Right atrium auricular region (tissue), 2 donors: ENCODE data around the gene GCDH. TPM values are rescaled to one million over a fixed set of nuclear protein-coding genes. Genes with fewer than 3 reads are reported as not detected.

Source experiments
- DNase-seq: peaks from one replicate; pipeline ENCODE4 v3.0.0-alpha.2; 2019; ENCODE audit warnings: low spot score
- H3K27ac ChIP-seq, 2 donors: fragments of 200-600 bp; sonication (generic); 1 replicate in 1 of 2; 2 replicates in 1 of 2; pipeline ENCODE4 v1.5.1; 2016 to 2019
- H3K27me3 ChIP-seq, 2 donors: fragments of 200-600 bp; sonication (generic); one replicate each; pipeline versions ENCODE4 v1.5.1 to v1.6.0; 2017 to 2019
- H3K36me3 ChIP-seq: fragments of 200-600 bp; sonication (generic); one replicate; pipeline ENCODE4 v1.5.1; 2016
- H3K4me1 ChIP-seq, 2 donors: fragments of 200-600 bp; sonication (generic); one replicate each; pipeline versions ENCODE4 v1.5.1 to v1.6.0; 2017 to 2019
- H3K4me3 ChIP-seq, 2 donors: fragments of 200-600 bp; sonication (generic); 1 replicate in 1 of 2; 2 replicates in 1 of 2; pipeline ENCODE4 v1.5.1; 2017 to 2019; ENCODE audit warnings: mild to moderate bottlenecking in 1 of 2, moderate library complexity in 1 of 2
- H3K9me3 ChIP-seq, 2 donors: fragments of 200-600 bp; sonication (generic); one replicate each; pipeline ENCODE4 v1.5.1; 2019
- total RNA-seq, 2 donors: library from RNA; depleted of rRNA; stranded (reverse); fragments of >200 nt; gene quantifications; one replicate each; pipeline ENCODE4 v1.1.0, GENCODE V29; 2016
- TF ChIP-seq, protein P1 (sequence below), 2 donors: fragments of 200-600 bp; sonication (generic); IDR thresholded peaks; one replicate each; pipeline ENCODE4 v1.5.1; 2019; ENCODE audit warnings: antibody characterized with exemption in 2 of 2

The GCDH gene
- total RNA-seq, 2 donors from 2014 or later = 28.4 to 58.3 TPM

DNA sequence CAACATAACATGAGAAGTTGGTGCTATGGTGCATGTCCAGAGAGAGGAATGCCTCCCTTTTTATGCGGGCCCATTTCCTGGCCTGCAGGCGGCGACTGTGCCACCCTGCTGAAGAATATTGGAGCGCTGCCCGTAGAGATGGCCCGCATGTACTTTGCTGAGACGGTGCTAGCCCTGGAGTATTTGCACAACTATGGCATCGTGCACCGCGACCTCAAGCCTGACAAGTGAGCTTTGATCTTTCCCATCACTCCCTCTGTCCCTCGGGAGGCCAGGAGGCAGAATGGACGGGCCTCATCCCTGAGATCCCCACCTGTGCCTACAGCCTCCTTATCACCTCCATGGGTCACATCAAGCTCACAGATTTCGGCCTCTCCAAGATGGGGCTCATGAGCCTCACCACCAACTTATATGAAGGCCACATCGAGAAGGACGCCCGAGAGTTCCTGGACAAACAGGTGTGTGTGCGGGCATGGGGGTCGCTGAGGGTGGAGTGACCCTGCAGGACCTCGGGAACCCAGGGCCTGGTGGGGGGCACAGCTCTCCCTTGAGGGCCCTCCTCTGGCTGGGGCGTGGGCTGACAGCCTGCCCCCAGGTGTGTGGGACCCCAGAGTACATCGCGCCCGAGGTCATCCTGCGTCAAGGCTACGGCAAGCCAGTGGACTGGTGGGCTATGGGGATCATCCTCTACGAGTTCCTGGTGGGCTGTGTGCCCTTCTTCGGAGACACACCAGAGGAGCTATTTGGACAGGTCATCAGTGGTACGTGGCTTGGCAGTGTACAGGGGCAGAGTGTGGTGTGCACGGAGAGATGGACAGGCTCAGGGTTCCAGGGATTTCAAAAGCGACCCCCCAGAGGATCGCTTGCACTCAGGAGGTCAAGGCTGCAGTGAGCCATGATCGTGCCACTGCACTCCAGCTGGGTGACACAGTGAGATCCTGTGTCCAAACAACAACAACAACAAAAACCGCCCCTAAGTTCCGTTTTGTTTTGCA lies 25.9 kb upstream of the GCDH start:
- Histone ChIP-seq H3K4me3 (no peak overlapping the region), H3K27ac (no peak overlapping the region), H3K9me3 (no peaks in the 10 kb centered on the region), H3K36me3 (no peaks in the 10 kb centered on the region), H3K27me3 (no peaks in the 10 kb centered on the region), H3K4me1 (peaks cover 0 to 6% of the 10 kb centered on the region in 2 donors)
- TF ChIP-seq, protein P1, sequence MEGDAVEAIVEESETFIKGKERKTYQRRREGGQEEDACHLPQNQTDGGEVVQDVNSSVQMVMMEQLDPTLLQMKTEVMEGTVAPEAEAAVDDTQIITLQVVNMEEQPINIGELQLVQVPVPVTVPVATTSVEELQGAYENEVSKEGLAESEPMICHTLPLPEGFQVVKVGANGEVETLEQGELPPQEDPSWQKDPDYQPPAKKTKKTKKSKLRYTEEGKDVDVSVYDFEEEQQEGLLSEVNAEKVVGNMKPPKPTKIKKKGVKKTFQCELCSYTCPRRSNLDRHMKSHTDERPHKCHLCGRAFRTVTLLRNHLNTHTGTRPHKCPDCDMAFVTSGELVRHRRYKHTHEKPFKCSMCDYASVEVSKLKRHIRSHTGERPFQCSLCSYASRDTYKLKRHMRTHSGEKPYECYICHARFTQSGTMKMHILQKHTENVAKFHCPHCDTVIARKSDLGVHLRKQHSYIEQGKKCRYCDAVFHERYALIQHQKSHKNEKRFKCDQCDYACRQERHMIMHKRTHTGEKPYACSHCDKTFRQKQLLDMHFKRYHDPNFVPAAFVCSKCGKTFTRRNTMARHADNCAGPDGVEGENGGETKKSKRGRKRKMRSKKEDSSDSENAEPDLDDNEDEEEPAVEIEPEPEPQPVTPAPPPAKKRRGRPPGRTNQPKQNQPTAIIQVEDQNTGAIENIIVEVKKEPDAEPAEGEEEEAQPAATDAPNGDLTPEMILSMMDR (IDR thresholded peaks at IDR 0.05) = no peak
- no peak for DNase-seq

DNA sequence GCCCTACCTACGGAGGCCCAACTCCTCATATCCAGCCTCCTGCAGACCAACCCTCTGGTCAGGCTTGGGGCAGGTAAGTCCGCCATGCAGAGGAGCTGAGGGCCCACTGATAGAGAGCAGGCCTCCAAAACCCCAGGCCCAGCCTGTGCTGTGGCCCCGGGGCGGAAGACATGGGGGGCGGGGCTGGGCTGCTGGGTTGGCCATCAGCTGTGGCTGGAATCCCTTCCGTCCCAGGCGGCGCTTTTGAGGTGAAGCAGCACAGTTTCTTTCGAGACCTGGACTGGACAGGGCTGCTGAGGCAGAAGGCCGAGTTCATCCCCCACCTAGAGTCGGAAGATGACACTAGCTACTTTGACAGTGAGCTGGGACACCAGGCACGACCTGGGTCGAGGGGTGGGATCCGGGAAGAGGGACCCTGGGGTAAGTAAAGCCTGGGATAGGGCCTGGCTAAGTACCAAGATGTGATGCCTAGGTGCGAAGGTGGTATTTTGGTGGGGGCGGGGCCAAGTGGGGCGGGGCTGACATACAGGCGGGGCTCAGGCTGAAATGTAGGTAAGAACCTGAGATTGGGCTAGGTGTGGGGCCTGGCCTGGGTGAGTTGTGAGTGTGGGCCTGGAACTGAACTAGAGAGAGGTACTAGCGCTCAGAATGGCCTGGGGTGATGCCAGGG lies 25.1 kb upstream of the GCDH start:
- H3K27me3 ChIP-seq = no peaks in the 10 kb centered on the region
- TF ChIP-seq, protein P1 (IDR thresholded peaks at IDR 0.05) = no peak
- peaks cover 0 to 6% of the 10 kb centered on the region in 2 donors for H3K4me1 ChIP-seq
- H3K4me3 ChIP-seq = no peak overlapping the region
- DNase-seq = no peak
- no peaks in the 10 kb centered on the region for H3K36me3 ChIP-seq
- H3K9me3 ChIP-seq = no peaks in the 10 kb centered on the region
- no peak overlapping the region for H3K27ac ChIP-seq

DNA sequence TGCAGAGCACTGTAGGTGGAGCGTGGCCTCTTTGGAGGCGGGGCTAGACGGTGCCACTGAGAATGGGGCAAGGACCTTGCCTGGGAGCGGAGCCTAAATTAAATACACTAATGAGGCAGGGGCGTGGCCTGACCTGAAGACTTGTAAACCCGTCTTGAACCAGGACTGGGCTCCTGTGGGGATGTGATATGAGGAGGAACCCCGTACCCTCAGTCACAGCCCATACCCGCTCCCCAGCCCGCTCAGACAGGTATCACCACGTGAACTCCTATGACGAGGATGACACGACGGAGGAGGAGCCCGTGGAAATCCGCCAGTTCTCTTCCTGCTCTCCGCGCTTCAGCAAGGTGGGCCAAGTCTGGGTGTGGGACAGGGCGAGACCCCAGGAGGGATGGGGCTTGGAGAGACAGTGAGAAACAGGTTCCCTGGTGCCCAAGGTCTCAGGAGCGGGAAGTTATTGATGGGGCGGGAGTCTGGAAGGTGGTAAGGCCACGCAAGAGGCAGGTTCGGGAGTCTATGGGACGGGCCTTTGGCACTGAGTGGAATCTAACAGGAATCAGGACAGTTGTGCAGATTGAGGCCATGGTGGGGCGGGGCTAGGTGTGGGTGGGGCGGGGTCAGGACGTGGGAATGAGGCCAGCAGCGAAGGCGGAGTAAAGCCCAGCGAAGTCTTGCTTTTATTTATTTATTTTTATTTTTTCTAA lies 24.4 kb upstream of the GCDH start:
- TF ChIP-seq, protein P1 (IDR thresholded peaks at IDR 0.05) = no peak
- Histone ChIP-seq H3K4me3 (no peak overlapping the region), H3K4me1 (peaks cover 0 to 6% of the 10 kb centered on the region in 2 donors), H3K9me3 (no peaks in the 10 kb centered on the region), H3K27ac (no peak overlapping the region), H3K27me3 (no peaks in the 10 kb centered on the region), H3K36me3 (no peaks in the 10 kb centered on the region)
- no peak for DNase-seq

DNA sequence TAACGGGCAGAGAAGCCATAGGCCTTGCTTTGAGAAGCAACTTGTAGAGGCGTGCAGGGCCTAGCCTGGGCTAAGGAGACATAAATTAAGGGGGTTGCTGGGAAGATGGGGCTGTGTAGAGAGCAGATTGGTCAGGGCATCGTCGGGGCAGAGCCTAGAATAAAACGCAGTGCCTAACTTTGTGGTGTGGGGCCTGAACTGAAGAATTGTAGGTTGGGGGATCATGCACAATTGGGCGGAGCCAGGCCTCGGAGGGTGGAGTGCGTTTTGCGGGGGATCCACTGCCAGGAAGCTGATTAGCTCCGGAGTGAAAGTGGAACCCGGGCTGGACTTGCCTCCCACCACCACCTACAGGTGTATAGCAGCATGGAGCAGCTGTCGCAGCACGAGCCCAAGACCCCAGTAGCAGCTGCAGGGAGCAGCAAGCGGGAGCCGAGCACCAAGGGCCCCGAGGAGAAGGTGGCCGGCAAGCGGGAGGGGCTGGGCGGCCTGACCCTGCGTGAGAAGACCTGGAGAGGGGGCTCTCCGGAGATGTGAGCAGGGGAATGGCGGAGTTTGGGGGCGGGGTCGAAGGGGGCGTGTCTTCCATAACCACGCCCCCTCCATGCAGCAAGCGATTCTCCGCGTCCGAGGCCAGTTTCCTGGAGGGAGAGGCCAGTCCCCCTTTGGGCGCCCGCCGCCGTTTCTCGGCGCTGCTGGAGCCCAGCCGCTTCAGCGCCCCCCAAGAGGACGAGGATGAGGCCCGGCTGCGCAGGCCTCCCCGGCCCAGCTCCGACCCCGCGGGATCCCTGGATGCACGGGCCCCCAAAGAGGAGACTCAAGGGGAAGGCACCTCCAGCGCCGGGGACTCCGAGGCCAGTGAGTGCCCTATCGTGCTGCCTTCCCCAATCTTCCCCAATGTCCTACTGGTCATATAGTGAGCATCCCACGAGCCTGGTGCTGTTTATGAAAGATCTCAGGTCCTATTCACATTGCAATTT lies 23.6 kb upstream of the GCDH start:
- no peaks in the 10 kb centered on the region for H3K36me3 ChIP-seq
- no peak overlapping the region for H3K27ac ChIP-seq
- peaks cover 0 to 6% of the 10 kb centered on the region in 2 donors for H3K4me1 ChIP-seq
- no peak for DNase-seq
- no peaks in the 10 kb centered on the region for H3K27me3 ChIP-seq
- TF ChIP-seq, protein P1 (IDR thresholded peaks at IDR 0.05) = no peak
- H3K9me3 ChIP-seq = no peaks in the 10 kb centered on the region
- H3K4me3 ChIP-seq = peak overlapping the region in 1 of 2 donors; percentile 46
